HT1080 (cell line): ENCODE data around the gene ASTN1. TPM values are rescaled to one million over a fixed set of nuclear protein-coding genes. Genes with fewer than 3 reads are reported as not detected.

Source experiments
- DNase-seq: peaks from one replicate; pipeline ENCODE4 v3.0.0-alpha.2; 2015; ENCODE audit warnings: low read depth
- total RNA-seq: library from RNA; depleted of rRNA; stranded (reverse); fragments of >200 nt; shearing (Covaris generic); gene quantifications from 2 replicates; pipeline ENCODE4 v1.2.3, GENCODE V29; 2014

ASTN1 gene
- total RNA-seq, 1 experiment from 2014 or later, result 0.16 TPM

- DNase-seq, result no peak
These were observed 542 bp upstream of the ASTN1 start for GRCh38 chr1:177165069-177165439.

GRCh38 chr1:177163844-177164379, 600 bp downstream of the ASTN1 start:
- no peak for DNase-seq

DNA sequence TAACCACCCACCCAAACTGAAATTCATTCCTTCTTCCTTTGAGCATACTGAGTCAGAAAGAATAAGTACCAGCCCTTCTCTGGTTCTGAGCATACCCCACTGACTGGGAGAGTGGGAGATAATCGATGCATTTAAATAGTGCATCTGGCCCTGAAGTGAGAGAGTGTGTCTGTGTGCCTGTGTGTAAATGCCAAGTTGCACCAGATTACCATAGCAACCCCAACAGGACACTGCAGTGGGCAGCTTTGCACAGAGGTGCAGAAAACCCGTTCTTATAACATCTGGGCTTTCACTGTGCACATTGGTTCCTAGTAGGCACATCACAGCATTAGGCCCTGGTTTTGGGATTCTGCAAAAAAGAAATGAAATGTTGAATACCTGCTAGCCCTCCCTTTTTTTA, 2.3 kb downstream of the ASTN1 start:
- DNase-seq, result no peak

GRCh38 chr1:177146499-177146898, 18.0 kb downstream of the ASTN1 start:
- DNase-seq, result no peak

DNA sequence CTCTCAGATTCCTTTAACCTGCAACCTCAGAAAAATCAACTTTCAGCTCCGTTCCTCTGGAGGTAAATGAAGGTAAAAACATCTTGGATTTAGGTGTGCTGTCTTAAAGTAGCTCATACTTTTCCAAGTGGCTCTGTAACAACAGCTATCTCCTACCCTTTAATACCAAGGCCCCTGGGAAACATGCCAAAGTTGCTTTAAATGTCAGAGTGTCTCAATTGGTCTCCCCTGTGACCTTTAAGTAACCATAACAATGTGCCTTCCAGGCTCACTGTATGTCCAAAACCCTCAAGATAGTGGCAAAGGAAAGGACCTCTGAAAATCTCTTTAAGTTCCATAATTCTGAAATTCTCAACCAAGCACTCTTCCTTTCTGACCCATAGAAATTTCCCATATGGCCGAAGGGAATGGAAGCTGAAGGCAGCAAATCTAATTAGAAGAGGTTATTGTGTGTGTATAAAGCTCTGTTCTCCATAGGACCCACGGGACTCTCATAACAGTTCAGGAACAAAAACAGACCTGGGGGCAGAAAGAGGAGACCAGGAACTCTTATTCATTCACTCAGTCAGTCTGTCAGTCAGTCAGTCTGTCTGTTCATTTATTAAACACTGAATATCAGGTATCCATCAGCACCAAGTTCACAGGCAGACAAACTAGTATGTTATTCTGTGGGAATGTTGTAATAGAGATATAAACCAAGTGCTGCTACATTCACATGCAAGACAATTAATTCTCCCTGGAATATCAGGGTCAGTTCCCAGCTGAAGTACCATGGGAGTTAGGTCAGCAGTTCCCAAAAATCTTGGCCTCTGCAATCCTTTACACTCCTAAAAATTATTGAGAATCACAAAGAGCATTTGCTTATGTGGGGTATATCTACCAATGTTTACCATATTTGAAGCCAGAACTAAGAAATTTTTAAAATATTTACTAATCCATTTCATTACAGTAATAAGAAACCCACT, 19.1 kb downstream of the ASTN1 start:
- DNase-seq, result no peak

DNA sequence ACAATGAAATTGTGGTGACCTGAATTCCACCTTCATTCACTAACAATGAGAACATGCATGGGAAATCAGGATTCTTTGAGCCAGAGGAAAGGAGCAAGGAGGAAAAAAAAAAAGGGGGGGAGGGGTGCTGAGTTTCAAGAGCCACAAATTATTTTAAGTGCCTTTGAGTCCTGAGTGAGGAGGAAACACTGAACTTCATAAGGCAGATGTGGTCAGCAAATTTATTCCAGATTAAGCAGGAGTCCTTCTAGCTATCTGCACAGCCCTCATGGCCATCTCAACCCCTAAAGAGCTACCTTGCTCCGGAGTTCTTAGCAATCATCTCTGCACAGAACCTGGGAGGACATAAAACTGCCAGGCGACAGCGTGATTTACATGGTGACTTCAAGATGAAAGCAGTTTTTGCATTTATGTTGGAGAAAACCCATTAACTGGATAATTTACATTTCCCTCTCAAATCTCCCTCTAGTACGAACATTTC, 21.7 kb downstream of the ASTN1 start:
- no peak for DNase-seq

DNA sequence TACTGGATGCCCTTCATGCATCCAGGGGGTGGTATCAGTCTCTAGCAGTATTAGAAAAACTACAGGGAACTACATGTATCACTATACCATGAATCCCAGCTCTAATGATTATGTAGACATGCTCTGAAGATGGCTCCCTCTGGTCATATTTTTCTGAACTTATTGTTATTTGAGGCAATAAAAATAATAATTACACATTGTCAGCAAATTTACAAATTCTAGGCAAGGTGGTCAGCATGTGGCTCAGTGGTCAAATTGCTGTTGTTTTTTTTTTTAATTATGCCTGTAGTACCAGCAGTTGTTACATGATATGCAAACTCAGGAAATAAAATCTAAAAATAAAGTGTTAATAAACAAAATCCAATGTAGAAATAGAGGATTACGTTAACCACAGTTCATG, 22.5 kb downstream of the ASTN1 start:
- DNase-seq, result no peak

DNA sequence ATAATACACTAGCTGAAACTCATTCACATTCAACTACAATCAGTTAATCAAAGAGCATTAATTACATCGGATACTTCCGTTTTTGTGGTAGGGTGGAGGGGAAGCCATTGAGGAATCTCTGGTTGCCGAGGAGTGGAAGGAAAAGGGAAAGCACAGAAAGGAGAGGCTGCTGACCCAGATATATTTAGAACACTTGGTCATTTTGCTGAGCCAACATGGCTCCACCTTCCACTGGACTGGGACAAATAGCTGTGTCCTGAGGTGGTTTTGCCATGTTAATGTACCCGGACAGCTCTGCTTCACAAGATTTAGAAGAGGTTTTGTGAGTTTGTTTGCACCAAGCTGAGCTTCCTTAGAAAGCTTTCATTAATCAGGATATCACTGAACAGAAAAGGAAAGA, 26.2 kb downstream of the ASTN1 start:
- DNase-seq, result no peak

GRCh38 chr1:177137814-177138213, 26.7 kb downstream of the ASTN1 start:
- DNase-seq, result no peak

DNA sequence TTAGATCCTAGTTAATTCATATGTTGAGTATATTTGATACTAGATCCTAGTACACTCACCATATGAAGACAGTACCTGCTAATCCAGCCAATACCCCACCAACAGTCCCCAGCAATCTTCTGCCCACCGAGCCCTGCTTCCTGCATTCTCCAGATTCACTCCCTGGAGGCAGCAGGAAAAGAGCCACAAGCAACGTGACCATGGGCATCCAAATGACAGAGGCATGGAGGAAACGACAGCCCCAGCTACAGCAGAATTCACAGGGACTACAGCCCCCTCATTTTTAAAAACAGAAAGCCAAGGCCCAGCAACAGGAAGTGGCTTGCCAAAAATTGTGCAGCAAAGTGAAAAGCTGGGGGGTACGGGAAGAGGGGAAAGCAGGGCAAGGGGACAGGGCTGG, 29.3 kb downstream of the ASTN1 start:
- no peak for DNase-seq

- no peak for DNase-seq
These were observed 30.5 kb downstream of the ASTN1 start for GRCh38 chr1:177133977-177134538.

GRCh38 chr1:177132141-177132540, 32.4 kb downstream of the ASTN1 start:
- DNase-seq, result no peak

DNA sequence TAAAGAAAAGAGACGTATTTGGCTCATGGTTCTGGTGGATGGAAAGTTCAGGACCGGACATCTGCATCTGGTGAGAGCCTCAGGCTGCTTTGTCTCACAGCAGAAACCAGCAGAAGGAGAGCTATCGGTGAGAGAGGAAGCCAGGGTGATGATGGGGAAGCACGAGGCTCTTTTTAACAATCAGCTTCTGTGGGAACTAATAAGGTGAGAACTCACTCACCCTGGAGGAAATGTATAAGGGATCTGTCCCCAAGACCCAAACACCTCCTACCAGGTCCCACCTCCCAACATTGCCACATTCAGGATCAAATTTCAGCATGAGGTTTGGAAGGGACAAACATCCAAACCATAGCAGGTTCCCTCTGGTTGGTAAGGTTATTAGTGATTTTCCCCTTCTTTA, 32.8 kb downstream of the ASTN1 start:
- no peak for DNase-seq

DNA sequence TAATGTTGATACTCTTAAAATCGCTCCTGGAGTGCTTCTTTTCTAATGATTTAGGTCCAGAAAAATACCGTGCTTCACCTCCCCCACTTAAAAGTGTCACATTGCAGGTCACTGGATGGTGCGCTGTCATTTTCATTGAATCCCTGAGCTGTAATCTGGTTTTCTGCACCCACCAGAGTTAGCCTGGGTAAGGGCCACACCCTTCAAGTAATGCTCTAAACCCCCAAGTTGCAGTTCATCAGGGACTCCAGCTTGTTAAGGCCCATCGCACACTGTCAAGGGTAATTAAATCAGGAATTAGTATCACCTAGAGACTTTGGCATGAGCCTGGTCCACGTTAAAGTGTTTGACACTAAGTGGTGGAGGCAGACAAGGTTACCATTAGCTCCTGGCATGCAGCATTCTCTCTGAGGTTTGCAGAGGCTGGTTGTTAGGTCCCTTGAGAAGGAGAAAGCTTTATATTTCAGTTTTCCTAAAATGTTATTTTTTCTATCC, 34.0 kb downstream of the ASTN1 start:
- no peak for DNase-seq

- DNase-seq, result no peak
These were observed 35.7 kb downstream of the ASTN1 start for GRCh38 chr1:177128665-177129281.

DNA sequence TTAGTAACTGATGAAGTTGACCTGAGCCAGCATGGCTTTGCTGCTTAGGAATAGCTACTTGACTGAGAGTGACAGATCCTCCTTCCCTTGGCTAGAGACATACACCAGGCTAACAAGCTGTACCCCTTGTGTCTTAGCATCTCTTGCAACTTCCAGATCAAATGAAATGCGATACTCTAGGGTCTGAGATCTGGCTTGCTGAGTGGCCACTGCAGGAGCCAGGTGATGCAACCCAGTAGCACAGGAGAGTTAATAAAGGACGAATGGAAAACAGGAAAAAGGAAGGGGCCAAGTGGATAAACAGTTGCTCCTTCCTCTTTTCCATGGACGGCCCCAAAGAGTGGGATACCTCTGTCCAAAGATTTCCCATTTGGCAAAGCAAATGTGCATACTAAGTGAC, 38.2 kb downstream of the ASTN1 start:
- DNase-seq, result no peak

GRCh38 chr1:177124577-177125278, 39.8 kb downstream of the ASTN1 start:
- no peak for DNase-seq

DNA sequence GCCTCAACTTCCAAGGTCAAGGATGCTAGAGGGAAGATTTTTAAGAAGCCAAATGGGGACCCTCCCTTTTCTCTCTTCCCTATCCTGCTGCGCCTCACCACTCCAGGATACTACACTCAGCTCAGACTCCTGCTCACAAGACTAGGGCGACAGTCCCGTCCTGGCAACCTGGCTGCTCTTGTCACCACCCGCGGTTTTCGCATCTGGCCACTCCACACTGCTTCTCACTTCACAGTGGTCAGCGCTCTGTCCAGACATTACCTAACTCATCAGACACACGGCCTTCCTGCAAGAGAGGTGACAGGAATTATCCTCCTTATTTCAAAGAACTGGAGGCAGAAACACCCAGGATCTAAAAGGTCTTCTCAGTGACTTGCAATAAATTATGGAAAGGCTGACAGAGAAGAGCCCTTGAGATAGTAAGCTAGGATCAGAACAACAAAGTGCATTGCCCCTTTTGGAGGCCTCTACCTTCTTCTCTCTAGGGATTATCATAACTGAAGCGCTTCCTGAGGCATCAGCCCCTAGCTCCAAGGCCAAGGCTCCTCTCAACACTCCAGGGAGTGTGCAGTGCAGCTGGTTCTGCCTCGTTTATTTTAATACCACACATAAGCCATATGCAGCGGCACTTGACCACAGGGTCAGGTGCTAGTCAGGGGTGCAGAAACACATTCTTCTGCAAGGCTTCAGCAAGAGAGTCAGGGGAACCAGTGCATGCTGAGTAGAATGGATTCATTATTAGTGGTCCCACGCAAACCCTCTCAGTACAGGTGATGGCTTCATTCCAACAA, 41.9 kb downstream of the ASTN1 start:
- no peak for DNase-seq

DNA sequence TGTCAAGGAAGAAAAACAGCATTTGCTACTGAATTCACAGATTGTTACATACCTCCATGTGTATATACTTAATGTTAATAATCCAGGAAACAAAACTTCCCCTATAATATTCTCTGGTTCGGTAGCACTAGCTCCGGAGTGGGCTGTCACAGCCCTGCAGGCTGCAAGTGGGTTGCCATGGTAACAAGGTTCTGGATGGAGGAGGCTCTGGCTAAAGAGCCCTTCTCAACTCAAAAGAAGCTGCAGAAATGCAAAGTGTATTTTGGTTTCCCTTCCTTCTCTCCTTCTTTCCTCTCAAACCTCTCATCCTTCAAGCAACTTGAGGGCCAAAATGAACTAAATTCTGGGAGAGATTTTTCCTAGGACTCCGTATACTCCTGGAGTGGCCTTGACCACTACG, 45.2 kb downstream of the ASTN1 start:
- no peak for DNase-seq

DNA sequence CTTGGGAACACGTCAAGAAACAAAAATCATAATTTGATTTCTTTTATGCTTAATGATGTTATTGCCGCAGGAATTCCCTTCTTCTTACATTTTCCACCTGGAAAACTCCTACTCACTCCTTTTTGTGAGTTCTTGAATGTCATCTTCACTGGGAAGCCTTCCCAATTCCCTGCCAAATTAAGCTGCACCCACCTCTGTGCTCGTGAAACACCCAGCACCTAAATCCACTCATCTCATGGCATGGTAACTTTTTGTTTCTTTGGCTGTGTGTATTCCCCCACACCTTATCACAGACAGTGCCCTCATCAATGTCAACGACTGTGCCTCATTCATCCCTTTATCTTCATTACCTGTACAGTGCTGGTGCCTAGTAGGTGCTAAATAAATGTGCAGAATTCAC, 45.6 kb downstream of the ASTN1 start:
- no peak for DNase-seq

DNA sequence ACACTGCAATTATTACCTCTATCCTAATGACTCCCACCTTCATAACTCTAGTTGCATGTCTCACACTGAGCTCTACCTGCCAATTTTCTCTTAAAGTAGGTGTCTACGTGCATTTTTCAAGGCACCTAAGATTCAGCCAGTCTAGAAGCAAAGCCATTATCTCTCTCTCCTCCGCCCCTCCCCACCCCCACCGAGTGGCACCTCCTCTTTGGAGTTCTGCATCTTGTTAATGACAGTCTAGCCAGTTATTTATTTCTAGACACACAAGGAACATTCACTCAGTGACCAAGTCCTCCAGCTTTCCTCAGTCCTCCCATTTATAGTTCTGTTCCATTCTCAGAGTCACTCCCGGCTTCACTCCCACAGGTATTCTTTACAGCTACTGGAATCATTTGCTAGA, 47.6 kb downstream of the ASTN1 start:
- no peak for DNase-seq
